ENCODE measurements around the gene PCDHB8. TPM values are rescaled to one million over a fixed set of nuclear protein-coding genes. Genes with fewer than 3 reads are reported as not detected.
"Not testable (repeated sequence)": the region's sequence is repeated elsewhere in the genome, so short reads cannot be mapped to it uniquely, and the experiment has no call there.

PCDHB8 gene
- total and polyA plus RNA-seq, 3 experiments from 2014 or later: not detected

GRCh38 chr5:141175933-141176332 is 1.7 kb upstream of the PCDHB8 start:
- POLR2A ChIA-PET: no interaction called here
- H3K36me3 Mint-ChIP-seq: no peaks in the 10 kb centered on the region

GRCh38 chr5:141179371-141179770 is 1.8 kb downstream of the PCDHB8 start:
- POLR2A ChIA-PET; CTCF ChIA-PET; H3K4me3 ChIP-seq (ENCODE audit: low read length); H3K27me3 ChIP-seq (ENCODE audit: insufficient read depth, low read length, poor library complexity, severe bottlenecking); H3K36me3 ChIP-seq (ENCODE audit: insufficient read depth, low read length); H3K27ac ChIP-seq (ENCODE audit: low read depth, low read length); H3K4me3 Mint-ChIP-seq; H3K4me1 Mint-ChIP-seq; H3K4me1 ChIP-seq (ENCODE audit: insufficient read depth, low read length); H3K27ac Mint-ChIP-seq; DNase-seq; H3K9me3 ChIP-seq (ENCODE audit: low read length); H3K36me3 Mint-ChIP-seq: not testable (repeated sequence)
- H3K9me3 Mint-ChIP-seq: peaks cover 7 to 18% (median 11%) of the 10 kb centered on the region in 5 donors
- H3K27me3 Mint-ChIP-seq: peaks cover 18 to 33% of the 10 kb centered on the region in 2 donors

More at GRCh38 chr5:141175933-141176332, 1.7 kb upstream of the PCDHB8 start:
- no peaks in the 10 kb centered on the region for H3K27me3 ChIP-seq (ENCODE audit: insufficient read depth, low read length, poor library complexity, severe bottlenecking)
- Mint-ChIP-seq H3K9me3 (peaks cover 5 to 17% (median 7%) of the 10 kb centered on the region in 5 donors), H3K4me3 (no peak overlapping the region), H3K27me3 (peaks cover 6 to 15% of the 10 kb centered on the region in 2 donors), H3K4me1 (peaks cover 5 to 6% (median 5%) of the 10 kb centered on the region in 3 donors), H3K27ac (no peak overlapping the region)
- CTCF ChIA-PET: no interaction called here
- no peak for DNase-seq
- H3K9me3 ChIP-seq (ENCODE audit: low read length): no peaks in the 10 kb centered on the region
- no peak overlapping the region for H3K4me3 ChIP-seq (ENCODE audit: low read length)
- no peak overlapping the region for H3K27ac ChIP-seq (ENCODE audit: low read depth, low read length)
- no peaks in the 10 kb centered on the region for H3K4me1 ChIP-seq (ENCODE audit: insufficient read depth, low read length)
- H3K36me3 ChIP-seq (ENCODE audit: insufficient read depth, low read length): no peaks in the 10 kb centered on the region

GRCh38 chr5:141179876-141180275 is 2.3 kb downstream of the PCDHB8 start:
- H3K4me1 Mint-ChIP-seq; H3K27ac Mint-ChIP-seq; H3K27ac ChIP-seq (ENCODE audit: low read depth, low read length); H3K9me3 ChIP-seq (ENCODE audit: low read length); H3K4me1 ChIP-seq (ENCODE audit: insufficient read depth, low read length); H3K4me3 Mint-ChIP-seq; POLR2A ChIA-PET; CTCF ChIA-PET; H3K36me3 Mint-ChIP-seq; DNase-seq; H3K4me3 ChIP-seq (ENCODE audit: low read length); H3K36me3 ChIP-seq (ENCODE audit: insufficient read depth, low read length); H3K27me3 ChIP-seq (ENCODE audit: insufficient read depth, low read length, poor library complexity, severe bottlenecking): not testable (repeated sequence)
- Mint-ChIP-seq H3K27me3 (peaks cover 23 to 38% of the 10 kb centered on the region in 2 donors), H3K9me3 (peaks cover 7 to 20% (median 14%) of the 10 kb centered on the region in 5 donors)

- H3K9me3 Mint-ChIP-seq: peaks cover 4 to 21% (median 17%) of the 10 kb centered on the region in 5 donors
- no peak overlapping the region for H3K4me3 Mint-ChIP-seq
- H3K27ac Mint-ChIP-seq: no peak overlapping the region
- H3K4me3 ChIP-seq (ENCODE audit: low read length): no peak overlapping the region
- POLR2A ChIA-PET: no interaction called here
- H3K4me1 ChIP-seq (ENCODE audit: insufficient read depth, low read length): no peaks in the 10 kb centered on the region
- no peaks in the 10 kb centered on the region for H3K36me3 ChIP-seq (ENCODE audit: insufficient read depth, low read length)
- no peak overlapping the region for H3K27ac ChIP-seq (ENCODE audit: low read depth, low read length)
- H3K27me3 Mint-ChIP-seq: peaks cover 26 to 41% of the 10 kb centered on the region in 2 donors
- H3K9me3 ChIP-seq (ENCODE audit: low read length): no peaks in the 10 kb centered on the region
- CTCF ChIA-PET: no interaction called here
- DNase-seq: no peak
- H3K4me1 Mint-ChIP-seq: peaks cover 0 to 1% (median 0%) of the 10 kb centered on the region in 3 donors
- H3K36me3 Mint-ChIP-seq: no peaks in the 10 kb centered on the region
- H3K27me3 ChIP-seq (ENCODE audit: insufficient read depth, low read length, poor library complexity, severe bottlenecking): no peaks in the 10 kb centered on the region
Measured at GRCh38 chr5:141180313-141180712, 2.7 kb downstream of the PCDHB8 start.

GRCh38 chr5:141182248-141182647 is 4.7 kb downstream of the PCDHB8 start, which contains the start of gene PCDHB16:
Gene PCDHB16 (plus strand): TSS chr5:141182387. CDS start chr5:141182560, 173 bp downstream.
- no peaks in the 10 kb centered on the region for H3K36me3 ChIP-seq (ENCODE audit: insufficient read depth, low read length)
- peaks cover 31 to 54% of the 10 kb centered on the region in 2 donors for H3K27me3 Mint-ChIP-seq
- H3K9me3 Mint-ChIP-seq: peaks cover 4 to 26% (median 21%) of the 10 kb centered on the region in 5 donors
- no peak within 1 kb of the TSS for H3K27ac ChIP-seq (ENCODE audit: low read depth, low read length)
- peaks cover 0 to 5% (median 0%) of the 10 kb centered on the region in 3 donors for H3K36me3 Mint-ChIP-seq
- no peaks in the 10 kb centered on the region for H3K4me1 ChIP-seq (ENCODE audit: insufficient read depth, low read length)
- POLR2A ChIA-PET: no interaction called here
- H3K4me1 Mint-ChIP-seq: peaks cover 5 to 6% (median 6%) of the 10 kb centered on the region in 3 donors
- H3K4me3 ChIP-seq (ENCODE audit: low read length): no peak within 1 kb of the TSS
- no peaks in the 10 kb centered on the region for H3K9me3 ChIP-seq (ENCODE audit: low read length)
- DNase-seq: no peak
- H3K4me3 Mint-ChIP-seq: no peak within 1 kb of the TSS
- no peaks in the 10 kb centered on the region for H3K27me3 ChIP-seq (ENCODE audit: insufficient read depth, low read length, poor library complexity, severe bottlenecking)
- CTCF ChIA-PET: no interaction called here
- H3K27ac Mint-ChIP-seq: no peak within 1 kb of the TSS

- H3K4me3 ChIP-seq (ENCODE audit: low read length); H3K36me3 Mint-ChIP-seq; CTCF ChIA-PET; H3K27ac Mint-ChIP-seq; H3K4me1 Mint-ChIP-seq; H3K36me3 ChIP-seq (ENCODE audit: insufficient read depth, low read length); H3K27me3 ChIP-seq (ENCODE audit: insufficient read depth, low read length, poor library complexity, severe bottlenecking); H3K27ac ChIP-seq (ENCODE audit: low read depth, low read length); H3K9me3 ChIP-seq (ENCODE audit: low read length); DNase-seq; POLR2A ChIA-PET; H3K4me1 ChIP-seq (ENCODE audit: insufficient read depth, low read length); H3K4me3 Mint-ChIP-seq: not testable (repeated sequence)
- H3K9me3 Mint-ChIP-seq: peaks cover 11 to 36% (median 28%) of the 10 kb centered on the region in 5 donors
- H3K27me3 Mint-ChIP-seq: peaks cover 34 to 64% of the 10 kb centered on the region in 2 donors
Measured at GRCh38 chr5:141184117-141184855, 6.7 kb downstream of the PCDHB8 start.

- CTCF ChIA-PET: no interaction called here
- Histone ChIP-seq H3K36me3 (ENCODE audit: insufficient read depth, low read length) (no peaks in the 10 kb centered on the region), H3K9me3 (ENCODE audit: low read length) (no peaks in the 10 kb centered on the region), H3K4me1 (ENCODE audit: insufficient read depth, low read length) (no peaks in the 10 kb centered on the region), H3K27ac (ENCODE audit: low read depth, low read length) (no peak within 1 kb of the TSS), H3K4me3 (ENCODE audit: low read length) (no peak within 1 kb of the TSS), H3K27me3 (ENCODE audit: insufficient read depth, low read length, poor library complexity, severe bottlenecking) (no peaks in the 10 kb centered on the region)
- H3K27ac Mint-ChIP-seq: peak within 1 kb of the TSS in 2 of 8 donors; percentile 3 to 9
- H3K9me3 Mint-ChIP-seq: peaks cover 13 to 50% (median 44%) of the 10 kb centered on the region in 5 donors
- H3K36me3 Mint-ChIP-seq: peaks cover 1 to 9% (median 2%) of the 10 kb centered on the region in 3 donors
- peak in 2 of 5 donors; percentile 8 to 18 for DNase-seq
- peak within 1 kb of the TSS; percentile 6 to 78 (median 63) for H3K4me3 Mint-ChIP-seq
- POLR2A ChIA-PET: no interaction called here
- peaks cover 6 to 9% (median 6%) of the 10 kb centered on the region in 3 donors for H3K4me1 Mint-ChIP-seq
- peaks cover 41 to 70% of the 10 kb centered on the region in 2 donors for H3K27me3 Mint-ChIP-seq
Measured at GRCh38 chr5:141186897-141187512, 9.4 kb downstream of the PCDHB8 start, which contains the start of gene PCDHB9. Gene PCDHB9 (plus strand): TSS chr5:141187161. CDS start chr5:141187319, 158 bp downstream.

- H3K4me1 Mint-ChIP-seq; CTCF ChIA-PET; H3K27ac ChIP-seq (ENCODE audit: low read depth, low read length); H3K4me3 ChIP-seq (ENCODE audit: low read length); H3K4me1 ChIP-seq (ENCODE audit: insufficient read depth, low read length); DNase-seq; H3K27me3 ChIP-seq (ENCODE audit: insufficient read depth, low read length, poor library complexity, severe bottlenecking); H3K36me3 ChIP-seq (ENCODE audit: insufficient read depth, low read length); H3K4me3 Mint-ChIP-seq; H3K36me3 Mint-ChIP-seq; H3K9me3 ChIP-seq (ENCODE audit: low read length); H3K27ac Mint-ChIP-seq; POLR2A ChIA-PET: not testable (repeated sequence)
- peaks cover 36 to 64% of the 10 kb centered on the region in 2 donors for H3K27me3 Mint-ChIP-seq
- peaks cover 14 to 50% (median 41%) of the 10 kb centered on the region in 5 donors for H3K9me3 Mint-ChIP-seq
Measured at GRCh38 chr5:141188682-141189081, 11.1 kb downstream of the PCDHB8 start.

Measured in CD8-positive, alpha-beta memory T cell (primary cell).